GM23338 (cell line): ENCODE data around the gene SUSD3.

Experiments used
- POLR2AphosphoS5 ChIP-seq: IDR thresholded peaks from 2 replicates; pipeline ENCODE4 v1.6.1; 2016; ENCODE audit warnings: antibody characterized with exemption, low read depth
- TF ChIP-seq, protein P1 (sequence below), 2 experiments: fragments of 200-600 bp in 1 of 2; sonication (generic) in 1 of 2; conservative IDR thresholded peaks; 2 replicates each; pipeline versions ENCODE4 v1.5.1 to v1.6.1; 2016 to 2017; ENCODE audit warnings: antibody characterized with exemption in 2 of 2, low read depth in 2 of 2, mild to moderate bottlenecking in 2 of 2, moderate library complexity in 1 of 2

- TF ChIP-seq, protein P1, sequence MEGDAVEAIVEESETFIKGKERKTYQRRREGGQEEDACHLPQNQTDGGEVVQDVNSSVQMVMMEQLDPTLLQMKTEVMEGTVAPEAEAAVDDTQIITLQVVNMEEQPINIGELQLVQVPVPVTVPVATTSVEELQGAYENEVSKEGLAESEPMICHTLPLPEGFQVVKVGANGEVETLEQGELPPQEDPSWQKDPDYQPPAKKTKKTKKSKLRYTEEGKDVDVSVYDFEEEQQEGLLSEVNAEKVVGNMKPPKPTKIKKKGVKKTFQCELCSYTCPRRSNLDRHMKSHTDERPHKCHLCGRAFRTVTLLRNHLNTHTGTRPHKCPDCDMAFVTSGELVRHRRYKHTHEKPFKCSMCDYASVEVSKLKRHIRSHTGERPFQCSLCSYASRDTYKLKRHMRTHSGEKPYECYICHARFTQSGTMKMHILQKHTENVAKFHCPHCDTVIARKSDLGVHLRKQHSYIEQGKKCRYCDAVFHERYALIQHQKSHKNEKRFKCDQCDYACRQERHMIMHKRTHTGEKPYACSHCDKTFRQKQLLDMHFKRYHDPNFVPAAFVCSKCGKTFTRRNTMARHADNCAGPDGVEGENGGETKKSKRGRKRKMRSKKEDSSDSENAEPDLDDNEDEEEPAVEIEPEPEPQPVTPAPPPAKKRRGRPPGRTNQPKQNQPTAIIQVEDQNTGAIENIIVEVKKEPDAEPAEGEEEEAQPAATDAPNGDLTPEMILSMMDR (conservative IDR thresholded peaks at IDR 0.05; ENCODE audit: low read depth in 2 of 2): no peak
- TF ChIP-seq POLR2AphosphoS5: no peak
Measured at GRCh38 chr9:93024646-93024910, 33.9 kb upstream of the SUSD3 start.
